SK-N-SH treated with all-trans-retinoic acid at 6 μM for 48 hours (cell line): Measurements from ENCODE around the gene LPP.

ENCODE experiments used
- ATAC-seq: fragments of 200-7000 bp; cut with Tn5 transposase; 3 replicates; pipeline ENCODE4 v1.9.1; 2020; ENCODE audit warnings: mild to moderate bottlenecking, moderate library complexity
- ARNTL ChIP-seq: fragments of 450-650 bp; formaldehyde crosslinking; IDR thresholded peaks from 2 replicates; pipeline ENCODE4 v1.5.0; 2020; ENCODE audit warnings: low read depth, mild to moderate bottlenecking, moderate library complexity, borderline replicate concordance
- CREB5 ChIP-seq: fragments of 250-450 bp; sonication (Bioruptor Pico); IDR thresholded peaks from 2 replicates; pipeline ENCODE4 v1.5.1; 2020; ENCODE audit warnings: low read depth, mild to moderate bottlenecking, moderate library complexity
- CSDC2 ChIP-seq: fragments of 250-450 bp; sonication (Bioruptor Pico); IDR thresholded peaks from 2 replicates; pipeline ENCODE4 v1.5.0; 2020; ENCODE audit warnings: mild to moderate bottlenecking, moderate library complexity
- CSRNP3 ChIP-seq: fragments of 250-450 bp; sonication (Bioruptor Pico); IDR thresholded peaks from 2 replicates; pipeline ENCODE4 v1.5.1; 2021; ENCODE audit warnings: mild to moderate bottlenecking, moderate library complexity
- ESRRG ChIP-seq: fragments of 250-450 bp; sonication (Bioruptor Pico); IDR thresholded peaks from 2 replicates; pipeline ENCODE4 v1.6.1; 2021; ENCODE audit warnings: mild to moderate bottlenecking
- GLIS3 ChIP-seq: fragments of 250-450 bp; sonication (Bioruptor Pico); IDR thresholded peaks from 2 replicates; pipeline ENCODE4 v1.5.0; 2020; ENCODE audit warnings: mild to moderate bottlenecking, moderate library complexity
- ISL1 ChIP-seq: fragments of 250-450 bp; sonication (Bioruptor Pico); IDR thresholded peaks from 2 replicates; pipeline ENCODE4 v2.1.2; 2022; ENCODE audit warnings: mild to moderate bottlenecking, moderate library complexity
- POU6F1 ChIP-seq: fragments of 250-450 bp; sonication (Bioruptor Pico); IDR thresholded peaks from 2 replicates; pipeline ENCODE4 v1.8.0; 2021; ENCODE audit warnings: low read depth, mild to moderate bottlenecking, moderate library complexity, borderline replicate concordance
- PPARA ChIP-seq: fragments of 250-450 bp; sonication (Bioruptor Pico); IDR thresholded peaks from 2 replicates; pipeline ENCODE4 v1.5.0; 2020; ENCODE audit warnings: mild to moderate bottlenecking, borderline replicate concordance
- RARB ChIP-seq: fragments of 250-450 bp; sonication (Bioruptor Pico); IDR thresholded peaks from 2 replicates; pipeline ENCODE4 v1.8.0; 2021; ENCODE audit warnings: mild to moderate bottlenecking, moderate library complexity
- SNAI2 ChIP-seq: fragments of 250-450 bp; sonication (Bioruptor Pico); IDR thresholded peaks from 2 replicates; pipeline ENCODE4 v1.5.0; 2020; ENCODE audit warnings: mild to moderate bottlenecking, moderate library complexity
- TOX ChIP-seq: fragments of 250-450 bp; sonication (Bioruptor Pico); IDR thresholded peaks from 2 replicates; pipeline ENCODE4 v1.8.0; 2021; ENCODE audit warnings: mild to moderate bottlenecking, moderate library complexity, borderline replicate concordance
- TSHZ2 ChIP-seq: fragments of 250-450 bp; sonication (Bioruptor Pico); IDR thresholded peaks from 2 replicates; pipeline ENCODE4 v1.5.0; 2020; ENCODE audit warnings: mild to moderate bottlenecking, moderate library complexity
- ZC3H10 ChIP-seq: fragments of 250-450 bp; sonication (Bioruptor Pico); IDR thresholded peaks from 2 replicates; pipeline ENCODE4 v1.5.1; 2021; ENCODE audit warnings: mild to moderate bottlenecking, moderate library complexity
- ZFP3 ChIP-seq: fragments of 250-450 bp; sonication (Bioruptor Pico); IDR thresholded peaks from 2 replicates; pipeline ENCODE4 v1.5.0; 2020; ENCODE audit warnings: mild to moderate bottlenecking, moderate library complexity
- ZNF565 ChIP-seq: fragments of 450-650 bp; formaldehyde crosslinking; conservative IDR thresholded peaks from 2 replicates; pipeline ENCODE4 v1.5.0; 2020; ENCODE audit warnings: low read depth, mild to moderate bottlenecking, moderate library complexity
- ZNF70 ChIP-seq: fragments of 450-650 bp; formaldehyde crosslinking; IDR thresholded peaks from 2 replicates; pipeline ENCODE4 v1.5.0; 2020; ENCODE audit warnings: mild to moderate bottlenecking, moderate library complexity
- ZNF8 ChIP-seq: fragments of 450-650 bp; formaldehyde crosslinking; IDR thresholded peaks from 2 replicates; pipeline ENCODE4 v1.5.0; 2020; ENCODE audit warnings: mild to moderate bottlenecking, moderate library complexity

The LPP gene

GRCh38 chr3:188253800-188254452 lies 100.0 kb downstream of the LPP start:
- ATAC-seq: no peak
- TF ChIP-seq ISL1 (CRISPR knock-in tag): no peak
- TF ChIP-seq PPARA (CRISPR knock-in tag): no peak
- no peak for TF ChIP-seq ZC3H10
- no peak for TF ChIP-seq CSRNP3 (CRISPR knock-in tag)
- TF ChIP-seq POU6F1: no peak
- no peak for TF ChIP-seq CREB5
- TF ChIP-seq ZFP3 (CRISPR knock-in tag): no peak
- TF ChIP-seq CSDC2 (CRISPR knock-in tag): no peak
- no peak for TF ChIP-seq TOX (CRISPR knock-in tag)
- TF ChIP-seq, all 23 proteins: peak for 0

- ATAC-seq: no peak; the same call in 2 of the 3 replicates
- TF ChIP-seq ZFP3 (CRISPR knock-in tag) (no peak), ZNF8 (CRISPR knock-in tag) (no peak), POU6F1 (no peak), ESRRG (CRISPR knock-in tag) (no peak), GLIS3 (CRISPR knock-in tag) (no peak), ARNTL (CRISPR knock-in tag) (no peak), ZNF70 (CRISPR knock-in tag) (no peak), CSDC2 (CRISPR knock-in tag) (no peak), RARB (CRISPR knock-in tag) (no peak), PPARA (CRISPR knock-in tag) (no peak), ZC3H10 (no peak), TSHZ2 (CRISPR knock-in tag) (no peak)
Observed at GRCh38 chr3:188254520-188255070, 100.6 kb downstream of the LPP start.

- ATAC-seq: no peak
- TF ChIP-seq SNAI2 (CRISPR knock-in tag): no peak
- no peak for TF ChIP-seq POU6F1
- no peak for TF ChIP-seq ZC3H10
- TF ChIP-seq ZNF70 (CRISPR knock-in tag): no peak
- no peak for TF ChIP-seq ZNF565 (CRISPR knock-in tag)
- TF ChIP-seq PPARA (CRISPR knock-in tag): no peak
Observed at GRCh38 chr3:188255190-188255589, 101.2 kb downstream of the LPP start.
